NCI-H345 treated with DMSO at 0.1 percent for 48 hours (cell line): ENCODE data around the gene MKLN1.
A peak's percentile ranks its signal among the peaks of the same experiment; 100 is the strongest.

ENCODE experiments used
- DNase-seq: peaks from one replicate; lab custom pipeline; 2025; ENCODE audit not compliant: unreplicated experiment; lab: John Stamatoyannopoulos, UW

MKLN1 gene

GRCh38 chr7:131540491-131541162, 213.0 kb downstream of the MKLN1 start:
- DNase-seq = no peak

DNA sequence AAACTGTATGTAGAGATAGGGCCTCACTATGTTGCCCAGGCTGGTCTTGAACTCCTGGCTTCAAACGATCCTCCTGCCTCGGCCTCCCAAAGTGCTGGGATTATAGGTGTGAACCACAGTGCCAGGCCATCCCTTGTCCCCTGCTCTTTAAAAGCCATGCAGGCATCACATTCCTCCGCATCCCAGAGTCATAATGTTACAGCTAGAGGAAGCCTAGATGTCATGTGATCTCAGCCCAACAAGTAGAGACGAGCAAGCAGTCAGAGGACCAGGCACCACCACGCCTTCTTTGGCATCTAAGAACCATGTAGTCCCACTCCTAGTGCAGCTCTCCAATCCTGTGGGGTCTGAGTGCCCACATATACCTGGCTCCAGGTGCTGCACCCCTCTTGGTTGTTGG, 215.6 kb downstream of the MKLN1 start:
- DNase-seq = no peak

GRCh38 chr7:131544021-131544420, 216.3 kb downstream of the MKLN1 start:
- no peak for DNase-seq

- peak; percentile 61 for DNase-seq
Observed at GRCh38 chr7:131544449-131545301, 217.0 kb downstream of the MKLN1 start.

DNA sequence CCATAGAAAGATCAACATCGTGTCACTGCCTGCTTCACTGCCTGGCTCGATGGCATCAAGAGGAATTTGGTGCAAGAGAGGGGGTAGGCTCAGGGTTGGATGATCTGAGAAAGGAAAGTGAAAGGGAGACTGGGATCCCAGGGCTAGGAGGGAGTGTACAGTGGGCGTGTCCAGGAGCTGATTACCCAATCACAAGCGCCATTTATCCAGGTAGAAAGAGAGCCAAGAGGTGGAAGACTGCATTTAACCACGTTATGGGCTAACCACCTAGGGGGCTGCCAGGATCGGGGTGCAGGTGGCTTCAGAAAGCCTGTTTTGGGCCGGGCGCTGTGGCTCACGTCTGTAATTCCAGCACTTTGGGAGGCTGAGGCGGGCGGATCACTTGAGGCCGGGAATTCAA, 218.4 kb downstream of the MKLN1 start:
- DNase-seq = no peak
